Inflammatory macrophage treated with lipopolysaccharide for 4 hours (primary cell): ENCODE results near the gene HSD17B14.
A peak's percentile ranks its signal among the peaks of the same experiment; 100 is the strongest.
"Not testable (repeated sequence)": the region's sequence is repeated elsewhere in the genome, so short reads cannot be mapped to it uniquely, and the experiment has no call there.

Experiments used
- DNase-seq: peaks from one replicate; pipeline ENCODE4 v3.0.0-alpha.2; 2020

HSD17B14 gene

DNA sequence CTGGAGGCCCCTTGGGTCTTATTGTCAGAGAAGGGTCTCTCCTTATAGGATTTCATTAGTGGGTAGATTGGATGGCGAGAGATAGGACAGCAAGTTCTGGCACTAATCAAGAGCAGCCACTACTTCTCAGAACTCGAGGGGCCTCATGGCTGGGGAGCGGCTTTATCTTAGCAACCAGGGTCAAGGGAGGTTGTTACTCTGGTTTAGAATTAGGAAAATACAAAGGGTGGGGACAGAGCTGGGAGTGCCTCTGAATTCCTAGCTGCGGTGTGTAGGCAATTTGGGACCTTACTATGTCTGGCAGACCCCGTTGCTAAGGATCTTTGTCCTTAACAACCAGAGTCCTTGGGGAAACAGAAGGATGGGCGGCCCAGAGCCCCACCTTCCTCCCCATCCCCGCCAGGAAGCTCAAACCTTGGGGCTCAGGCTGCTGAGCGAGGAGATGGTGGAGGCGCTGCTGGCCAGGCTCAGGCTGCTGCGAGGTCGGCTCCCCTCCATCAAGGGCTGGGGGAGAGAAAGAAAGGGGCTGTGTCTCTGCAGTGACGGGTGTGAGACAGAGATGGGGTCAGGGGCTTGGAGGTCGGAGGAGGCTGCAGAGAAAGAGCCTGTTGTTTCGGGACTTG lies 30.9 kb upstream of the HSD17B14 start:
- DNase-seq: no peak

DNA sequence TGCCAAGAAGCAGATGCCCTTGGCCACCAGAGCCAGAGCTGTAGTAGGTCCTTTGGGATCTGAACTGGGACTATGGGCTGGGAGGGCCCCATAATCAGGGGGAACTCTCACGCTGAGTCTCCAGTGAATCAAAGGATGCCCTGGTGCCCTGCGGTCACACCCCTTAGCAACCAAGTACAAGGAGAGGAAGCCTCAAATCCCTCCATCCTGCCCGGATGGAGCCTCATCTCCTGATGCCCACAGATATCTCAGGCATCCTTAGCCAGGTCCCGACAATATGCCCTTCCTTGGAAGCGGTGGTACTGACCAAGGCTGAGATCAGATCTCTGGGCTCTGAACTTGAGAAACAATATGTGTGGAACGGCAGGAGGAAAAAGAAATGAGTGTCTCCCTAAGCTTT lies 30.4 kb upstream of the HSD17B14 start:
- DNase-seq: no peak

- DNase-seq: no peak
These were observed 26.5 kb upstream of the HSD17B14 start for GRCh38 chr19:48862827-48863226.

- DNase-seq: no peak
These were observed 25.0 kb upstream of the HSD17B14 start for GRCh38 chr19:48861313-48861712.

DNA sequence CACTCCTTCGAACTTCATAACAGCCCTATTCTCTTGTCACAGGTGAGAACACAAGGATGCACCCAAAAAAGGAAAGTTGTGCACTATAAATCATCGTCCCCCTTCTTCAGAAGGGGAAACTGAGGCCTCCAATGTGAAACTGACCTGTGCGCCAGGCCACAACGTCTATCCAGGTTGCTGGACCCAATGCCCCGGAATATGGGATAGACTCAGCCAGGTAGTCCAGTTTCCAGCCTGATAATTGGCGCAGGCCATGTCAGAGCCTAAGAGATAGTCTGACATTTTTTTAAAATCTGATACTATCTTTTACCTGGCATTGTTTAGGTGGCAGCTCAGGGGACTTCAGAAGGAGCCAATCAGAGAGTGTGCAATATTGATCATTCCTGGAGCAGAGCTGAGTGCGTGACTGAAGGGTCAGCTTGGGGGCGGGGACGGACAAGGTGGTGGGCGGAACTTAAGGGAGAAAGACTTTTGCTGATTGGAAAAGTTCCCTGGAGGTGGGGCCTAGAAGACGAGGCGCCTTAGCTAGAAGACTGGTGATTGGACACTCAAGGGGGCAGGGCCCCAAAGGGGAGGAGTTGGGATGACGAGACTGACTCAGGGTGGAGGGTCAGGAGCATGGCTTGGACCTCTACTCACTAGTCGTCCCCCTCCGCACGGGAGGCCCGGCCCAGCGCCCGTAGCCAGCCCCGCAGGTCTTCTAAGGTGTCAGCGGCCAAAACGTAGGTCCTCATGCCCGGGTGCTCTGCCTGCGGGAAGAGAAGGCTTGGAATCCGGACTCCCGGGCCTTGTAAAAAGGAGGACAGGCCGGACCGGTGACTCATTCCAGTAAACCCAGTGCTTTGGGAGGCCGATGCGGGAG lies 23.7 kb upstream of the HSD17B14 start:
- peak; percentile 72 for DNase-seq

DNA sequence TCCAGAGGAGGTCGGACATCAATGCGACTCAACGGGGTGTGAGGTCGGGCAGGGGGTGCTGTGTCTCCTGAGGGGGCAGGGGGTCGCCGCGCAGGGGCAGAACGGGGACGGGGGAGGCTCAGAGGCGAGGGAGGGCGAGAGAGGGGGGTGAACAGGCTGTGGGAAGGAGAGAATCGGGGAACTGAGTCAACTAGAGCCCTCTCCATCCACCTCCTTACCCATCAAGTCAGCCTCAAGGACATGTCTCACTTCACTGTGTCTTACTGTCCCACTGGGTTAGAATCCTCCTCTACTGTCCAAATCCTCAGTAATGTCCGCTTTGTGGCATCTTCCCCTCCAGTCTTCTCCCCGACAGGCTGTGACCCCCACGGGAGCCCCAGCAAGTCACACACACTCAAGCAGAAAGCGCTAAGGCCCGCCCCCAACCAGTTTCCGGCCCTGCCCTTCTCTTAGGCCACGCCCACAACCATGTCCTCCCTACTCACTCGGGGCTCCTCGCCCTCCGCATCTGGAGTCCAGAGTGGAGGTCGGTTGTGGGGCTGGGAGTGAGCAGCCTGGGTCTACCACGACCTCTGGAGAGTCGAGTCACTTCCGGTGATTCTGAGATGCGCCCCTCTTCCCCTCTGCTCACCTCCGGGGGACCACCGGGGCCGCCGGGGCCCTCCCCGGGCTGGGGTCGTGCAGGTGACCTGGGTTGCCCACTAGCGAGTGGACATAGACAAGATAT lies 22.9 kb upstream of the HSD17B14 start:
- DNase-seq: peak; percentile 43

DNA sequence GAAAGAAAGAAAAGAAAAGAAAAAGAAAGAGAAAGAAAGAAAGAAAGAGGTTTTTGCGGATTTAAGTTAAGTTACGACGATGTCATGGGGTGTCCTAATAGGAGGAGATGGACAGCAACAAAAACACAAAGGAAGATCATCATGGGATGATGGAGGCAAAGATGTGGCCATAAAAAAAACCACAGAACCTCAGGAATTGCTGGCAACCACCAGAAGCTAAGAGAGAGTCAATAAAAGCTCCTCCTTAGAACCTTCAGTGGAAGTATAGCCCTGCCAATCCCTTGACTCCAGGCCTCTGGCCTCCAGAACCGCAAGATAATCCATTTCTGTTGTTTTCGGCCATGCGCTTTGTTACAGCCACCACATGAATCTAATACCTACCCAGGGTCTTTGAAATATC lies 20.6 kb upstream of the HSD17B14 start:
- DNase-seq: no peak

- no peak for DNase-seq
These were observed 17.8 kb upstream of the HSD17B14 start for GRCh38 chr19:48854103-48854502.

DNA sequence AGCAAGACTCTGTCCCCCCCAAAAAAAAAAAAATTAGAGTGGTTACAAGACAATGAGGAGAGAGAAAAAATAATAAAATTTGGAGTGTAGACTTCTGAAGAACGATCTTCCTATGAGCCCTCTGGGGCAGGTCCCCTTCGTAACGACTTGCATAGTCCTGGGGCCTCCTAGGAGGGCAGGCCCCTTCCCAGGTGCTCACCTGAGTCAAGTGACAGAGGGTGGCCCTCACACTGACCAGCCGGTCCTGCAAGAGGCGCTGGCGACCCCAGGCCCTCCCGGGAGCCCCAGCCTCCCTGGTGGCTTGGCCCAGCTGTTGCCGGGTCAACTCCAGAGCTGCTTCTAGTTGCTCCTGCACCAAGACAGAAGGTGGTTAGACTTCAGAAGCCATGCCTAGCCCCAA lies 17.2 kb upstream of the HSD17B14 start:
- no peak for DNase-seq

DNA sequence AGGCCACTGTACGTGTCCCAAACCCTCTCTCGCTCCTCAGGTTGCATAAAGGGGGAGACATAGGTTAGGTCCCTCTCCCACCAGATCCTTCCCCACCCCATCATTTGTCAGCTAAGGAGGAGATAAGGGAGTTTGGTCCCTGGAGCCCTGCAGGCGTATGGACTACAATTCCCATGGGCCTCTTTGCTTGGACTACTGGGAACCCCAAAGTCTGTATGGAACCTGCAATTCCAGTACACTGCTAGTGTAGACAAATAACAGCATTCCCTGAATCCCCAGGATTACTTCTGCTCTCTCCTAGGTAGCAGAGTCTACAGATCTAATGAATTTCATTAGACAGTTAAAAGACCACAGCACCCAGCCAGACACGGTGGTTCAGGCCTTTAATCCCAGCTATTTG lies 16.0 kb upstream of the HSD17B14 start:
- no peak for DNase-seq

DNA sequence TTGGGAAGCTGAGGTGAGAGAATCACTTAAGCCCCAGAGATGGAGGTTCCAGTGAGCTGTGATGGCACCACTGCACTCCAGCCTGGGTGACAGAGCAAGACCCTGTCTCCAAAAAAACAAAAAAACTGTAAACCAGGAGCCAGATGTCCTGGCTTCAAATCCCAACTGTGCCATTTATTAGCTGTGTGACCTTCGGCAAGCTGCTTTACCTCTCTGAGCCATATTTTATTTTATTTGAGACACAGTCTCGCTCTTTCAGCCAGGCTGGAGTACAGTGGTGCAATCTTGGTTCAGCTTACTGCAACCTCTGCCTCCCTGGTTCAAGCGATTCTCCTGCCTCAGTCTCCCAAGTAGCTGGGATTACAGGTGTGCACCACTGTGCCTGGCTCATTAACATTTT lies 10.4 kb upstream of the HSD17B14 start:
- DNase-seq: not testable (repeated sequence)

- no peak for DNase-seq
These were observed 9.1 kb upstream of the HSD17B14 start for GRCh38 chr19:48845384-48845783.

- DNase-seq: no peak
These were observed 8.2 kb upstream of the HSD17B14 start for GRCh38 chr19:48844472-48844871.

GRCh38 chr19:48842789-48843162 lies 6.5 kb upstream of the HSD17B14 start:
- DNase-seq: peak; percentile 49

DNA sequence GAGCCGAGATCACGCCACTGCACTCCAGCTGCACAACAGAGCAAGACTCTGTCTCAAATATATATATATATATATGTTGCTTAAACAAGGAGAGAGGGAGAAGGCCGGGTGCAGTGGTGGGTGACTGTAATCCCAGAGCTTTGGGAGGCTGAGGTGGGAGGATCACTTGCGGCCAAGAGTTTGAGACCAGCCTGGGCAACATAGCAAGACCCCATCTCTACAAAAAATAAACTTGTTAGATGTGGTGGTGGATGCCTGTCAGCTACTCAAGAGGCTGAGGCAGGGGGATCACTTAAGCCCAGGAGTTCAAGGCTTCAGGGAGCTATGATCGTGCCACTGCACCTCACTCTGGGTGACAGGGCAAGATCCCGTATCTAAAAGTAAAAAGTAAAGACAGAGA lies 5.3 kb upstream of the HSD17B14 start:
- DNase-seq: no peak

- no peak for DNase-seq
These were observed 4.8 kb upstream of the HSD17B14 start for GRCh38 chr19:48841047-48841446.

- no peak for DNase-seq
These were observed 1.4 kb upstream of the HSD17B14 start for GRCh38 chr19:48837687-48838086.

- peak; percentile 77 for DNase-seq
These were observed 797 bp upstream of the HSD17B14 start for GRCh38 chr19:48837051-48837524.

GRCh38 chr19:48835734-48836088 lies 580 bp downstream of the HSD17B14 start:
- DNase-seq: peak; percentile 90

GRCh38 chr19:48833977-48834376 lies 2.3 kb downstream of the HSD17B14 start:
- DNase-seq: peak; percentile 39

- no peak for DNase-seq
These were observed 3.2 kb downstream of the HSD17B14 start for GRCh38 chr19:48833049-48833448.

DNA sequence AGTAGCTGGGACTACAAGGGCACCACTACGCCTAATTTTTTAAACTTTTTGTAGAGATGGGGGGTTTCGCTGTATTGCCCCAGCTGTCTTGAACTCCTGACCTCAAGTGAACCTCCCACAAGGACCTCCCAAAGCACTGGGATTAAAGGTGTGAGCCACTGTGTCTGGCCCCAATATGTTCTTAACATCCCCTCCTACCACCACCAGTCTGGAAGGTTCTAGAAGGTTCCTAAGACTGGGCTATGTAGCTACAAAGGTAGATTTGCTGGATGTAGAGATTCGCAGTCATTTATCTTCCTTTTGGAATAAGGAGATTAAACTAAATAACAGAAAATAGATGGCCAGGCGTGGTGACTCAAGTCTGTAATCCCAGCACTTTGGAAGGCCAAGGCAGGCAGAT lies 5.3 kb downstream of the HSD17B14 start:
- no peak for DNase-seq

DNA sequence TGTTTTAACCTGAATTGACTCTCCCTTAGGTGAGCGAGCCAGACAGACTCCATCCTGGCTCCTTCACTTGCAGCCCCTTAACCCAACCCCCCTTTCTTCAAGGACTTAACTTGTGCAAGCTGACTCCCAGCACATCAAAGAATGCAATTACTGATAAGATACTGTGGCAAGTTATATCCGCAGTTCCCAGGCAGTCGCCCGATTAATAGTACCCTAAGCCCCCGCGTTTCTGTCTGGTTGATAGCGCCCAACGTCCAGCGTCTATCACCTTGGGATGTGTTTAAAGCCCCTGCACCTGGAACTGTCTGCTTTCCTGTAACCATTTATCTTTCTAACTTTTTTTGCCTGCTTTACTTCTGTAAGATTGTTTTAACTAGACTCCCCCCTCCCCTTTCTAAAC lies 6.2 kb downstream of the HSD17B14 start:
- DNase-seq: no peak

DNA sequence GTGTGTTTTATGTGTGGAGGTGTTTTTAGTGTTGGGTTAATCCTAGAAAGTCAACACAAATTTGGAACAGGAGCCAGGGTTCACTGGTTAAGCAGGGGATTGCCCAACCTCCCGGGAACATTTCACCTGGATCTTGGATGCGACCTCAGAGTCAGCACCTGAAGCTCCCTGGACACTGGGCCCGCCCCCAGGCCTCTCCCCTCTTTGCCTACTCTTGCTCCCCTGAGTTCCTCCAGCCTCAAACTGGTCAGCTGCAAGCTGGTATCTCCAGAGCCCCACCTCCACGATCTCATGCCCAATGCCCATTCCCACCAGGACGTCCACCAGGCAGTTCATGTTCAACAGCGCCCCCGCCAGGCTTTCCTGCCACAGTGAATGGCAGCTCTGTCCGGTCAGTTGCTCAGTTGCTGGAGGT lies 9.7 kb downstream of the HSD17B14 start:
- no peak for DNase-seq
